ENCODE measurements around the gene RNF167. TPM values are rescaled to one million over a fixed set of nuclear protein-coding genes. Genes with fewer than 3 reads are reported as not detected.

RNF167 gene
- total and polyA plus RNA-seq, 9 donors = 22.7 to 221 (median 79.4) TPM

GRCh38 chr17:4944554-4945175 lies 4.6 kb downstream of the RNF167 start:
- DNase-seq = no peak
- Histone ChIP-seq H3K36me3 (no peaks in the 10 kb centered on the region), H3K4me1 (ENCODE audit: insufficient read depth) (peaks cover 6% of the 10 kb centered on the region), H3K9me3 (no peaks in the 10 kb centered on the region), H3K27me3 (no peaks in the 10 kb centered on the region), H3K27ac (no peak overlapping the region), H3K4me3 (no peak overlapping the region)
- 51 to 58% (median 55%) methylated on average over 8 of the region's 8 CpGs for WGBS, 3 donors
- intact Hi-C loops (cut with DNase I) = no loop called here
- no peak for TF ChIP-seq POLR2A (IDR thresholded peaks at IDR 0.05)
- TF ChIP-seq, protein P1, sequence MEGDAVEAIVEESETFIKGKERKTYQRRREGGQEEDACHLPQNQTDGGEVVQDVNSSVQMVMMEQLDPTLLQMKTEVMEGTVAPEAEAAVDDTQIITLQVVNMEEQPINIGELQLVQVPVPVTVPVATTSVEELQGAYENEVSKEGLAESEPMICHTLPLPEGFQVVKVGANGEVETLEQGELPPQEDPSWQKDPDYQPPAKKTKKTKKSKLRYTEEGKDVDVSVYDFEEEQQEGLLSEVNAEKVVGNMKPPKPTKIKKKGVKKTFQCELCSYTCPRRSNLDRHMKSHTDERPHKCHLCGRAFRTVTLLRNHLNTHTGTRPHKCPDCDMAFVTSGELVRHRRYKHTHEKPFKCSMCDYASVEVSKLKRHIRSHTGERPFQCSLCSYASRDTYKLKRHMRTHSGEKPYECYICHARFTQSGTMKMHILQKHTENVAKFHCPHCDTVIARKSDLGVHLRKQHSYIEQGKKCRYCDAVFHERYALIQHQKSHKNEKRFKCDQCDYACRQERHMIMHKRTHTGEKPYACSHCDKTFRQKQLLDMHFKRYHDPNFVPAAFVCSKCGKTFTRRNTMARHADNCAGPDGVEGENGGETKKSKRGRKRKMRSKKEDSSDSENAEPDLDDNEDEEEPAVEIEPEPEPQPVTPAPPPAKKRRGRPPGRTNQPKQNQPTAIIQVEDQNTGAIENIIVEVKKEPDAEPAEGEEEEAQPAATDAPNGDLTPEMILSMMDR (IDR thresholded peaks at IDR 0.05) = no peak
- no peak for TF ChIP-seq EP300 (IDR thresholded peaks at IDR 0.05)

DNA sequence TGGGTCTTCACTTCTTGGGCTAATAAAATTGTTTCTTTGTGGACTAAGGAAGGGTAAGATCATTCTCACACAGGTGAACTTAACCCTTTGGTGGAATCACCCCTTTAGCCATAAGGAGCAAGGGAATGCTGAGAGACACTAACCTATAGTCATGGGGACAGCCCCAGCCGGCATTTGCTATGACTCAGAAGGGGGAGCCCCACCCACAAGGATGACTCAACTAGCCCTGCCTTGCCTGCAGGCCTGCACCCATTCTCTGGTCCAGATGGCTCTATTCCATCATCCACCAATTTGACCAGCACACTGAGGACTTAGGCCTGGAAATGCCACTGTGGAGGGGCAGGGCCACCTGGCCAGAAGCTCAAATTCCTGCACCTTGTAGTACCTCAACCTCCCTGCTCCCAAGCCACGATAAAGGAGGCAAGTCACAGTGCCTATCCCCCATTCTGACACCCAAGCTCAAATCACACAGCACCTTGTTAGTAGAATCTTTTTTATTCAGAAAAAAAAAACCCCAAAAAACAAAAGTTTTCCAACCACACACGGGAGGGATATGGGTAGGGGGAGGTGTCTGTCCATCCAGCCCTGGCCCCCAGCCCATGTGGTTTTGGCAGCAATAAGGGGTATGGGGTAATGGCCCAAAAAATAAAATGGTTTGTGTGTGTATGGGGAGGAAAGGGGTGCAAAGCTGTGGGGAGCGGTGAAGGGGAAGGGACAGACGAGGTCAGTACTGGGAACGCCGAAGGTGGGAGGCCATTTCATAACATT lies 5.3 kb downstream of the RNF167 start:
- peaks cover 6% of the 10 kb centered on the region for H3K4me1 ChIP-seq (ENCODE audit: insufficient read depth)
- H3K4me3 ChIP-seq = no peak overlapping the region
- no peaks in the 10 kb centered on the region for H3K36me3 ChIP-seq
- intact Hi-C loops (cut with DNase I) = no loop called here
- no peaks in the 10 kb centered on the region for H3K9me3 ChIP-seq
- WGBS, 3 donors = 32 to 41% (median 34%) methylated on average over 7 of the region's 7 CpGs
- peak in 4 of 5 donors; percentile 59 to 83 (median 62) for DNase-seq
- H3K27me3 ChIP-seq = no peaks in the 10 kb centered on the region
- no peak overlapping the region for H3K27ac ChIP-seq
- no peak for TF ChIP-seq EP300 (IDR thresholded peaks at IDR 0.05)

GRCh38 chr17:4945944-4946280 lies 5.8 kb downstream of the RNF167 start:
- no peaks in the 10 kb centered on the region for H3K27me3 ChIP-seq
- no peak for DNase-seq
- H3K36me3 ChIP-seq = no peaks in the 10 kb centered on the region
- H3K4me3 ChIP-seq = no peak overlapping the region
- H3K27ac ChIP-seq = no peak overlapping the region
- intact Hi-C loops (cut with DNase I) = no loop called here
- peaks cover 5% of the 10 kb centered on the region for H3K4me1 ChIP-seq (ENCODE audit: insufficient read depth)
- no peaks in the 10 kb centered on the region for H3K9me3 ChIP-seq
- TF ChIP-seq, protein P1 (IDR thresholded peaks at IDR 0.05) = no peak
- no peak for TF ChIP-seq POLR2A (IDR thresholded peaks at IDR 0.05)
- 16 to 20% (median 19%) methylated on average over 4 of the region's 4 CpGs for WGBS, 3 donors

DNA sequence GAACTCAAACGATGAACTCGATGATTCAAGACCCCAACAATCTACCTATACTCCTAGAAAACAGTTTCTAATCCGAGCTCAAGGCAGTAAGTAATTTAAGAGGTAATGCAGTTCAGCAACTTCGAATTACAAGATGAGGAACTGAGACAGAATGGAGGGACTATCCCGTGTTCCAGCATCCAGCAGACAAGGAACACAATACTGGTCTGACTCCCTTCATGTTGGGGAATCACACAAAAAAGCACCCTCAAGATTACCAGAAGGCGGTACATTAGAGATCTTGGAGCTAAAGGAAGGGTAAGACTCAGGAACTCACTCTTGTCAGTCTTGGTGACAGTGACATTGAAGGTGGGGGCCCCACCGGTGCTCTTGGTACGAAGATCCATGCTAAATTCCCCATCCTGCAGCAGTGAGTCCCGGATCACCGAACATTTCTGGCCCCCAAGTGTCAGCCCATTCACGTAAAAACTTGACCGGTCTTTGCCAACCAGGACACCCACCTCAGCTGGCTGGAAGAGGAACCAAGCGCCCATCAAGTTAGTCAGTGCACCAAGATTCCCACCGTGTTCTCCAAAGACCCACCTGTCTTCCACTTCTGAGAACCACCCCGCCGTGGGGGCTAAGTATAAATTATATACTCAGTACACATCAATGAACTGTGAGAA lies 6.4 kb downstream of the RNF167 start:
- WGBS, 3 donors = 25 to 36% (median 31%) methylated on average over 16 of the region's 16 CpGs
- H3K27ac ChIP-seq = peak overlapping the region in 1 of 2 donors; percentile 88
- no peaks in the 10 kb centered on the region for H3K9me3 ChIP-seq
- H3K4me1 ChIP-seq (ENCODE audit: insufficient read depth) = peaks cover 2% of the 10 kb centered on the region
- H3K27me3 ChIP-seq = no peaks in the 10 kb centered on the region
- intact Hi-C loops (cut with DNase I) = no loop called here
- H3K4me3 ChIP-seq = peak overlapping the region; percentile 100
- no peaks in the 10 kb centered on the region for H3K36me3 ChIP-seq
- TF ChIP-seq, protein P1 (IDR thresholded peaks at IDR 0.05) = no peak
- TF ChIP-seq POLR2A (IDR thresholded peaks at IDR 0.05) = no peak
- TF ChIP-seq EP300 (IDR thresholded peaks at IDR 0.05) = no peak
- no peak for DNase-seq

Measured in ovary (tissue), 9 donors.